OCI-LY3 (cell line): ENCODE data around the gene USP22.

Experiments
- H2AFZ ChIP-seq: fragments of 200-600, 300-600 bp; shearing (Covaris generic); 2 replicates; pipeline ENCODE4 v1.6.0; 2014; ENCODE audit warnings: antibody characterized with exemption, low read depth, low read length
- H3K27ac ChIP-seq: fragments of 200-600, 300-600 bp; sonication (generic); 2 replicates; pipeline ENCODE4 v1.5.1; 2014; ENCODE audit warnings: mild to moderate bottlenecking, low read length, moderate library complexity, mixed read lengths
- H3K27me3 ChIP-seq: fragments of 200-600, 300-600 bp; sonication (generic); 2 replicates; pipeline ENCODE4 v1.6.1; 2014; ENCODE audit warnings: low read depth, low read length, mixed read lengths
- H3K36me3 ChIP-seq: fragments of 200-600, 300-600 bp; sonication (generic); replicated peaks from 2 replicates; pipeline ENCODE3; 2014; ENCODE audit warnings: low read depth, low read length, mixed read lengths
- H3K4me1 ChIP-seq: fragments of 300-600, 200-600 bp; sonication (generic); 2 replicates; pipeline ENCODE4 v1.6.1; 2014; ENCODE audit warnings: low read length, mixed read lengths
- H3K4me2 ChIP-seq: fragments of 200-600, 300-600 bp; sonication (generic); 2 replicates; pipeline ENCODE4 v1.6.1; 2014; ENCODE audit warnings: low read length, mixed read lengths
- H3K4me3 ChIP-seq: fragments of 300-600, 200-600 bp; sonication (generic); 2 replicates; pipeline ENCODE4 v1.5.1; 2014; ENCODE audit warnings: antibody characterized with exemption, mild to moderate bottlenecking, low read length, moderate library complexity
- H3K79me2 ChIP-seq: fragments of 300-600, 200-600 bp; shearing (Covaris generic); 2 replicates; pipeline ENCODE4 v1.6.1; 2014; ENCODE audit warnings: mild to moderate bottlenecking, low read length, mixed read lengths
- H3K9ac ChIP-seq: fragments of 300-600, 200-600 bp; shearing (Covaris generic); 2 replicates; pipeline ENCODE4 v1.6.0; 2014; ENCODE audit warnings: mild to moderate bottlenecking, low read length, moderate library complexity
- H3K9me3 ChIP-seq: fragments of 200-600, 300-600 bp; shearing (Covaris generic); 2 replicates; pipeline ENCODE4 v1.6.1; 2014; ENCODE audit warnings: low read length, mixed read lengths; ENCODE audit not compliant: insufficient read depth
- H4K20me1 ChIP-seq: fragments of 200-600, 300-600 bp; sonication (generic); 2 replicates; pipeline ENCODE4 v1.6.1; 2016; ENCODE audit warnings: low read length, mixed read lengths; ENCODE audit not compliant: insufficient read depth
- CTCF ChIP-seq: fragments of 200-600, 300-600 bp; sonication (generic); IDR thresholded peaks from 2 replicates; pipeline ENCODE4 v1.5.1; 2014; ENCODE audit warnings: antibody characterized with exemption, low read length, low read depth
- EZH2phosphoT487 ChIP-seq: fragments of 200-600 bp; shearing (Covaris generic); IDR thresholded peaks from 2 replicates; pipeline ENCODE4 v1.6.1; 2018; ENCODE audit warnings: antibody characterized with exemption, mixed run types, low read depth

The USP22 gene

GRCh38 chr17:21028192-21028591, 14.6 kb downstream of the USP22 start:
- Histone ChIP-seq H3K4me2 (no peak overlapping the region), H3K9me3 (no peaks in the 10 kb centered on the region), H3K4me3 (no peak overlapping the region), H3K27ac (no peak overlapping the region), H3K9ac (no peak overlapping the region), H3K27me3 (no peaks in the 10 kb centered on the region), H3K4me1 (no peaks in the 10 kb centered on the region), H2AFZ (no peak overlapping the region), H3K79me2 (peaks cover 99% of the 10 kb centered on the region), H3K36me3 (no peaks in the 10 kb centered on the region), H4K20me1 (peaks cover 54% of the 10 kb centered on the region)
- no peak for TF ChIP-seq CTCF
- TF ChIP-seq EZH2phosphoT487: no peak

- peaks cover 44% of the 10 kb centered on the region for H4K20me1 ChIP-seq
- no peaks in the 10 kb centered on the region for H3K4me1 ChIP-seq
- H3K27me3 ChIP-seq: no peaks in the 10 kb centered on the region
- H3K36me3 ChIP-seq: no peaks in the 10 kb centered on the region
- no peak overlapping the region for H3K4me2 ChIP-seq
- no peak overlapping the region for H2AFZ ChIP-seq
- H3K9ac ChIP-seq: no peak overlapping the region
- TF ChIP-seq EZH2phosphoT487 (no peak), CTCF (no peak)
- no peak overlapping the region for H3K27ac ChIP-seq
- no peaks in the 10 kb centered on the region for H3K9me3 ChIP-seq
- no peak overlapping the region for H3K4me3 ChIP-seq
- H3K79me2 ChIP-seq: peaks cover 94% of the 10 kb centered on the region
Observed at GRCh38 chr17:21027031-21027430, 15.8 kb downstream of the USP22 start.

GRCh38 chr17:21025451-21025850, 17.4 kb downstream of the USP22 start:
- Histone ChIP-seq H3K4me2 (no peak overlapping the region), H4K20me1 (peaks cover 29% of the 10 kb centered on the region)

GRCh38 chr17:21024024-21024423, 18.8 kb downstream of the USP22 start:
- H3K36me3 ChIP-seq: no peaks in the 10 kb centered on the region

More at GRCh38 chr17:21025451-21025850, 17.4 kb downstream of the USP22 start:
- H3K4me1 ChIP-seq: no peaks in the 10 kb centered on the region
- no peaks in the 10 kb centered on the region for H3K27me3 ChIP-seq
- H3K36me3 ChIP-seq: no peaks in the 10 kb centered on the region
- H3K27ac ChIP-seq: no peak overlapping the region
- peaks cover 82% of the 10 kb centered on the region for H3K79me2 ChIP-seq
- no peak for TF ChIP-seq CTCF
- no peak for TF ChIP-seq EZH2phosphoT487
- no peak overlapping the region for H3K4me3 ChIP-seq
- no peaks in the 10 kb centered on the region for H3K9me3 ChIP-seq
- H3K9ac ChIP-seq: no peak overlapping the region
- H2AFZ ChIP-seq: no peak overlapping the region

More at GRCh38 chr17:21024024-21024423, 18.8 kb downstream of the USP22 start:
- no peaks in the 10 kb centered on the region for H3K27me3 ChIP-seq
- H3K27ac ChIP-seq: no peak overlapping the region
- H3K4me1 ChIP-seq: no peaks in the 10 kb centered on the region
- H2AFZ ChIP-seq: no peak overlapping the region
- H3K9ac ChIP-seq: no peak overlapping the region
- TF ChIP-seq EZH2phosphoT487 (no peak), CTCF (no peak)
- no peak overlapping the region for H3K4me2 ChIP-seq
- peaks cover 67% of the 10 kb centered on the region for H3K79me2 ChIP-seq
- H3K4me3 ChIP-seq: no peak overlapping the region
- peaks cover 15% of the 10 kb centered on the region for H4K20me1 ChIP-seq
- no peaks in the 10 kb centered on the region for H3K9me3 ChIP-seq
